ENCODE data around the gene RTCA. TPM values are rescaled to one million over a fixed set of nuclear protein-coding genes. Genes with fewer than 3 reads are reported as not detected.
"Not testable (repeated sequence)": the region's sequence is repeated elsewhere in the genome, so short reads cannot be mapped to it uniquely, and the experiment has no call there.

RTCA gene
- total RNA-seq, 2 donors from 2014 or later, result 15.4 to 23.8 TPM

GRCh38 chr1:100332331-100332730 is 66.3 kb downstream of the RTCA start:
- no peak for TF ChIP-seq CTCF (IDR thresholded peaks at IDR 0.05)
- H3K9me3 ChIP-seq, result no peaks in the 10 kb centered on the region
- DNase-seq (ENCODE audit: low spot score) (no peak), ATAC-seq (ENCODE audit: insufficient number of reproducible peaks, low FRiP score, low read depth) (no peak)
- H3K36me3 ChIP-seq, result no peaks in the 10 kb centered on the region
- no peak overlapping the region for H3K27ac ChIP-seq
- no peaks in the 10 kb centered on the region for H3K27me3 ChIP-seq (replicated peaks; ENCODE audit: insufficient read depth)
- H3K4me3 ChIP-seq, result no peak overlapping the region
- no peaks in the 10 kb centered on the region for H3K4me1 ChIP-seq (ENCODE audit: control insufficient read depth in 1 of 2, low read depth in 2 of 2)

- Histone ChIP-seq H3K4me1 (ENCODE audit: control insufficient read depth in 1 of 2, low read depth in 2 of 2) (no peaks in the 10 kb centered on the region), H3K9me3 (no peaks in the 10 kb centered on the region), H3K27ac (no peak overlapping the region), H3K36me3 (no peaks in the 10 kb centered on the region), H3K4me3 (no peak overlapping the region), H3K27me3 (replicated peaks; ENCODE audit: insufficient read depth) (no peaks in the 10 kb centered on the region)
- ATAC-seq (ENCODE audit: insufficient number of reproducible peaks, low FRiP score, low read depth) (no peak), DNase-seq (ENCODE audit: low spot score) (no peak)
- TF ChIP-seq CTCF (IDR thresholded peaks at IDR 0.05), result no peak
Observed at GRCh38 chr1:100335436-100335835, 69.4 kb downstream of the RTCA start.

- not testable (repeated sequence) for ATAC-seq (ENCODE audit: insufficient number of reproducible peaks, low FRiP score, low read depth); H3K36me3 ChIP-seq; H3K27me3 ChIP-seq (replicated peaks; ENCODE audit: insufficient read depth); H3K4me1 ChIP-seq (ENCODE audit: control insufficient read depth in 1 of 2, low read depth in 2 of 2); H3K4me3 ChIP-seq; DNase-seq (ENCODE audit: low spot score); H3K27ac ChIP-seq; H3K9me3 ChIP-seq
Observed at GRCh38 chr1:100337878-100338277, 71.9 kb downstream of the RTCA start.

GRCh38 chr1:100339735-100340134 is 73.7 kb downstream of the RTCA start:
- not testable (repeated sequence) for H3K4me1 ChIP-seq (ENCODE audit: control insufficient read depth in 1 of 2, low read depth in 2 of 2); H3K36me3 ChIP-seq; H3K27ac ChIP-seq; H3K4me3 ChIP-seq; H3K9me3 ChIP-seq; DNase-seq (ENCODE audit: low spot score); ATAC-seq (ENCODE audit: insufficient number of reproducible peaks, low FRiP score, low read depth); H3K27me3 ChIP-seq (replicated peaks; ENCODE audit: insufficient read depth)

- DNase-seq (ENCODE audit: low spot score), result no peak
Observed at GRCh38 chr1:100340494-100340893, 74.5 kb downstream of the RTCA start.

GRCh38 chr1:100342348-100342747 is 76.3 kb downstream of the RTCA start:
- ATAC-seq (ENCODE audit: insufficient number of reproducible peaks, low FRiP score, low read depth), result no peak
- DNase-seq (ENCODE audit: low spot score), result no peak
- TF ChIP-seq CTCF (IDR thresholded peaks at IDR 0.05), result no peak
- H3K9me3 ChIP-seq, result no peaks in the 10 kb centered on the region
- H3K36me3 ChIP-seq, result no peaks in the 10 kb centered on the region
- no peaks in the 10 kb centered on the region for H3K27me3 ChIP-seq (replicated peaks; ENCODE audit: insufficient read depth)
- no peaks in the 10 kb centered on the region for H3K4me1 ChIP-seq (ENCODE audit: control insufficient read depth in 1 of 2, low read depth in 2 of 2)
- no peak overlapping the region for H3K4me3 ChIP-seq
- H3K27ac ChIP-seq, result no peak overlapping the region

More at GRCh38 chr1:100340494-100340893, 74.5 kb downstream of the RTCA start:
- Histone ChIP-seq H3K4me3 (no peak overlapping the region), H3K4me1 (ENCODE audit: control insufficient read depth in 1 of 2, low read depth in 2 of 2) (no peaks in the 10 kb centered on the region), H3K9me3 (no peaks in the 10 kb centered on the region), H3K27me3 (replicated peaks; ENCODE audit: insufficient read depth) (no peaks in the 10 kb centered on the region), H3K36me3 (no peaks in the 10 kb centered on the region), H3K27ac (no peak overlapping the region)
- ATAC-seq (ENCODE audit: insufficient number of reproducible peaks, low FRiP score, low read depth), result no peak
- no peak for TF ChIP-seq CTCF (IDR thresholded peaks at IDR 0.05)

Other genes with a start within 250 kb of the RTCA start
- 1 to 10 TPM; 2.4 to 3.2 TPM for gene SASS6, start 133.3 kb upstream of the RTCA start, total RNA-seq
- 10 to 100 TPM; 11.4 to 11.7 TPM for gene TRMT13, start 133.1 kb upstream of the RTCA start, total RNA-seq
- gene LRRC39, start 88.0 kb upstream of the RTCA start, total RNA-seq, result 1 to 10 TPM; 2.3 to 2.4 TPM
- 1 to 10 TPM; 5.3 to 7.7 TPM for gene DBT, start 16.4 kb upstream of the RTCA start, total RNA-seq
- gene CDC14A, start 86.3 kb downstream of the RTCA start, total RNA-seq, result 10 to 100 TPM; 10.6 to 11.3 TPM